Endothelial cell of umbilical vein (primary cell): ENCODE data around the gene OLFM2. TPM values are rescaled to one million over a fixed set of nuclear protein-coding genes. Genes with fewer than 3 reads are reported as not detected.

Source experiments
- BruUV-seq: library from RNA; stranded (reverse); fragments of 400-500 nt; replicated peaks from 2 replicates; lab custom pipeline; 2021; lab: Mats Ljungman, UMichigan
- CTCF ChIA-PET: fragments of 300-600, 350-600 bp; sonication (Branson Sonifier 250); formaldehyde crosslinking; loops from one replicate; lab custom pipeline; 2021; ENCODE audit warnings: antibody characterized with exemption, inconsistent platforms; lab: Charles Lee
- POLR2A ChIA-PET: fragments of 300-600, 350-600 bp; sonication (Branson Sonifier 250); formaldehyde crosslinking; loops from one replicate; lab custom pipeline; 2021; ENCODE audit warnings: antibody characterized with exemption, inconsistent platforms; lab: Charles Lee
- DNase-seq: peaks from one replicate; pipeline ENCODE4 v3.0.0-alpha.2; 2011; ENCODE audit warnings: low read depth, low spot score
- FAIRE-seq: peaks from 2 replicates; lab custom pipeline; 2011; peaks lifted over from hg19 to GRCh38; lab: Jason Lieb, UNC
- H2AFZ ChIP-seq: 2 replicates; pipeline ENCODE4 v1.6.0; 2012; ENCODE audit warnings: low read depth, low read length, control low read depth, inconsistent platforms
- H3K27ac ChIP-seq: 2 replicates; pipeline ENCODE4 v1.5.1; 2011; ENCODE audit warnings: low read depth, mild to moderate bottlenecking, control low read depth, low read length, moderate library complexity; ENCODE audit not compliant: insufficient read depth
- H3K27me3 ChIP-seq, 2 experiments: 2 replicates each; pipeline versions ENCODE4 v1.6.0 to v1.6.1; 2011; ENCODE audit warnings: low read length in 2 of 2, mixed read lengths in 1 of 2; ENCODE audit not compliant: control insufficient read depth in 2 of 2, insufficient read depth in 2 of 2
- H3K36me3 ChIP-seq, 2 experiments: 2 replicates in 1 of 2; 3 replicates in 1 of 2; pipeline ENCODE4 v1.5.1; 2011; ENCODE audit warnings: low read length in 2 of 2, mild to moderate bottlenecking in 1 of 2, moderate library complexity in 1 of 2; ENCODE audit not compliant: control insufficient read depth in 2 of 2, insufficient read depth in 2 of 2; ENCODE audit errors: extremely low read depth in 1 of 2
- H3K4me1 ChIP-seq: 3 replicates; pipeline ENCODE4 v1.5.1; 2011; ENCODE audit warnings: mild to moderate bottlenecking, low read length; ENCODE audit not compliant: control insufficient read depth, insufficient read depth; ENCODE audit errors: extremely low read depth
- H3K4me2 ChIP-seq: 2 replicates; pipeline ENCODE4 v1.6.1; 2011; ENCODE audit warnings: low read length, control low read depth, mixed read lengths; ENCODE audit not compliant: insufficient read depth
- H3K4me3 ChIP-seq, 3 experiments: fragments of 200-600 bp in 1 of 3; sonication (generic), shearing (Covaris generic) in 1 of 3; replicated peaks in 1 of 3; 2 replicates each; pipeline ENCODE4 v1.5.1; 2011 to 2016; ENCODE audit warnings: control low read depth in 3 of 3, low read length in 3 of 3, mild to moderate bottlenecking in 2 of 3, inconsistent platforms in 1 of 3, low read depth in 1 of 3, moderate library complexity in 1 of 3; ENCODE audit not compliant: insufficient read depth in 1 of 3
- H3K79me2 ChIP-seq: 2 replicates; pipeline ENCODE4 v1.6.0; 2012; ENCODE audit warnings: low read length, inconsistent platforms; ENCODE audit not compliant: control insufficient read depth, insufficient read depth
- H3K9ac ChIP-seq: replicated peaks from 2 replicates; pipeline ENCODE3; 2011; ENCODE audit warnings: low read length, control low read depth; ENCODE audit not compliant: insufficient read depth; ENCODE audit errors: extremely low read depth
- H3K9me1 ChIP-seq: replicated peaks from 3 replicates; pipeline ENCODE4 v1.6.0; 2011; ENCODE audit warnings: mild to moderate bottlenecking, low read length; ENCODE audit not compliant: control insufficient read depth, insufficient read depth; ENCODE audit errors: extremely low read depth
- H3K9me3 ChIP-seq: replicated peaks from 2 replicates; pipeline ENCODE4 v1.5.1; 2012; ENCODE audit warnings: low read length, inconsistent platforms; ENCODE audit not compliant: control insufficient read depth, insufficient read depth
- H4K20me1 ChIP-seq: replicated peaks from 2 replicates; pipeline ENCODE3; 2011; ENCODE audit warnings: mild to moderate bottlenecking, low read length; ENCODE audit not compliant: control insufficient read depth, insufficient read depth; ENCODE audit errors: extremely low read depth
- CTCF ChIP-seq, 2 donors: IDR thresholded peaks; 1 replicate in 1 of 2; 2 replicates in 1 of 2; pipeline ENCODE4 v1.5.1; 2011; ENCODE audit warnings: low read length in 2 of 2, mild to moderate bottlenecking in 2 of 2, moderate library complexity in 2 of 2, control low read depth in 1 of 2, inconsistent platforms in 1 of 2, low read depth in 1 of 2; ENCODE audit not compliant: insufficient read depth in 1 of 2; ENCODE audit errors: extremely low read depth in 1 of 2
- EZH2 ChIP-seq: IDR thresholded peaks from 2 replicates; pipeline ENCODE4 v1.6.1; 2012; ENCODE audit warnings: borderline replicate concordance, low read depth, mild to moderate bottlenecking, moderate library complexity, low read length, inconsistent platforms; ENCODE audit not compliant: severe bottlenecking
- FOS ChIP-seq: IDR thresholded peaks from 2 replicates; pipeline ENCODE4 v1.6.1; 2011; ENCODE audit warnings: mild to moderate bottlenecking, low read length, moderate library complexity, borderline replicate concordance; ENCODE audit not compliant: insufficient read depth
- GATA2 ChIP-seq: IDR thresholded peaks from 2 replicates; pipeline ENCODE4 v1.7.0; 2011; ENCODE audit warnings: low read depth, mild to moderate bottlenecking, moderate library complexity, mixed read lengths, low read length; ENCODE audit not compliant: insufficient read length, insufficient read depth
- JUN ChIP-seq: IDR thresholded peaks from 2 replicates; pipeline ENCODE4 v1.6.1; 2011; ENCODE audit warnings: borderline replicate concordance, low read depth; ENCODE audit not compliant: insufficient read length, insufficient read depth
- MAX ChIP-seq: IDR thresholded peaks from 2 replicates; pipeline ENCODE4 v1.6.1; 2011; ENCODE audit not compliant: insufficient read depth, insufficient read length
- MYC ChIP-seq: IDR thresholded peaks from one replicate; pipeline ENCODE4 v1.6.1; 2011; ENCODE audit warnings: mild to moderate bottlenecking, low read depth, low read length
- POLR2A ChIP-seq: IDR thresholded peaks from 2 replicates; pipeline ENCODE4 v1.6.1; 2012; ENCODE audit warnings: low read depth, mild to moderate bottlenecking, control low read depth, low read length
- POLR2AphosphoS5 ChIP-seq: IDR thresholded peaks from 2 replicates; pipeline ENCODE4 v1.6.1; 2012; ENCODE audit warnings: low read depth, mild to moderate bottlenecking, control low read depth, low read length, moderate library complexity; ENCODE audit not compliant: insufficient read depth
- dilution Hi-C: fragments of 300-500 bp; cut with MboI; formaldehyde crosslinking; loops from one replicate; pipeline ENCODE4 v1.15.0; 2019; ENCODE audit warnings: low sequenced_read_pairs; ENCODE audit not compliant: extremely low pct_ligation_motif_present
- intact Hi-C: fragments of 100-400 bp; cut with micrococcal nuclease; formaldehyde crosslinking; loops from one replicate; pipeline ENCODE4 v1.10.0; 2022
- polyA plus RNA-seq, 4 experiments: library from polyadenylated mRNA; depleted of rRNA in 3 of 4; stranded (reverse) in 3 of 4; unstranded in 1 of 4; fragments of >200 nt; gene quantifications; 2 replicates each; pipeline versions ENCODE4 v1.2.1 to v1.2.3, GENCODE V29; 2011 to 2012; ENCODE audit warnings: missing spikeins in 1 of 4
- total RNA-seq: library from RNA; stranded (reverse); gene quantifications from 2 replicates; pipeline ENCODE4 v1.2.3, GENCODE V29; 2021

The OLFM2 gene
- total and polyA plus RNA-seq, 2 donors (not counting 3 experiments of a cell fraction or from before 2014, with no cell fraction given): 0.91 to 1.9 TPM

GRCh38 chr19:9811139-9811538 lies 125.2 kb downstream of the OLFM2 start:
- H3K9me3 ChIP-seq: no peaks in the 10 kb centered on the region
- DNase-seq (no peak), FAIRE-seq (no peak)
- H4K20me1 ChIP-seq: no peaks in the 10 kb centered on the region
- POLR2A ChIA-PET: no interaction called here
- dilution Hi-C loops (no loop called here), intact Hi-C loops (no loop called here)
- H3K27ac ChIP-seq: no peak overlapping the region
- H3K27me3 ChIP-seq: no peaks in the 10 kb centered on the region
- TF ChIP-seq POLR2AphosphoS5 (no peak), JUN (no peak), CTCF (IDR thresholded peaks at IDR 0.05; ENCODE audit: extremely low read depth in 1 of 2, insufficient read depth in 1 of 2, low read depth in 1 of 2, low read length in 2 of 2) (no peak), POLR2A (no peak), FOS (no peak), GATA2 (no peak), MYC (no peak), MAX (no peak), EZH2 (no peak)
- H3K9me1 ChIP-seq: no peaks in the 10 kb centered on the region
- no TSS peak for BruUV-seq
- no peak overlapping the region for H3K4me2 ChIP-seq
- no peaks in the 10 kb centered on the region for H3K4me1 ChIP-seq
- peaks cover 6% of the 10 kb centered on the region for H3K79me2 ChIP-seq
- no peak overlapping the region for H3K9ac ChIP-seq
- peaks cover 13 to 26% of the 10 kb centered on the region in 2 experiments for H3K36me3 ChIP-seq
- H2AFZ ChIP-seq: no peak overlapping the region
- H3K4me3 ChIP-seq: no peak overlapping the region
- CTCF ChIA-PET: interaction anchor here (1.2 kb wide), 1 partner anchor 606 kb away, joined by 4 read pairs; no protein-coding TSS in a partner anchor
